HEK293 (cell line): ENCODE results near the gene EIF4EBP2.

Source experiments
- CTCF ChIA-PET: fragments of 350-600 bp; formaldehyde crosslinking; extraction: SDS; loops from one replicate; lab custom pipeline; 2021; ENCODE audit warnings: antibody characterized with exemption; lab: Yijun Ruan, JAX
- POLR2A ChIA-PET: fragments of 300-600 bp; formaldehyde crosslinking; extraction: SDS; loops from one replicate; lab custom pipeline; 2020; ENCODE audit warnings: antibody characterized with exemption, inconsistent platforms; lab: Yijun Ruan, JAX
- H3K27ac ChIP-seq: fragments of 200-500 bp; sonication (Bioruptor generic); 2 replicates; pipeline ENCODE4 v1.5.1; 2014; ENCODE audit warnings: low read depth, low read length, control low read depth, inconsistent platforms; ENCODE audit errors: extremely low read depth
- H3K36me3 ChIP-seq, 2 experiments: fragments of 200-500 bp in 1 of 2; sonication (Bioruptor generic) in 1 of 2; 1 replicate in 1 of 2; 2 replicates in 1 of 2; pipeline ENCODE4 v1.5.1; 2014 to 2017; ENCODE audit warnings: inconsistent platforms in 2 of 2, low read length in 2 of 2; ENCODE audit not compliant: control insufficient read depth in 2 of 2, insufficient read depth in 1 of 2
- H3K4me1 ChIP-seq: fragments of 200-500 bp; sonication (Bioruptor generic); 2 replicates; pipeline ENCODE4 v1.5.1; 2014; ENCODE audit warnings: mild to moderate bottlenecking, low read length, inconsistent platforms; ENCODE audit not compliant: control insufficient read depth, insufficient read depth
- H3K4me3 ChIP-seq: 2 replicates; pipeline ENCODE4 v1.5.1; 2011; ENCODE audit warnings: low read depth, mild to moderate bottlenecking, control low read depth, low read length, moderate library complexity
- H3K9me3 ChIP-seq: fragments of 200-500 bp; sonication (Bioruptor generic); 2 replicates; pipeline ENCODE4 v1.5.1; 2014; ENCODE audit warnings: low read depth, low read length, inconsistent platforms; ENCODE audit not compliant: control insufficient read depth, insufficient read depth
- EGR2 ChIP-seq: fragments of 450-650 bp; formaldehyde crosslinking; IDR thresholded peaks from 2 replicates; pipeline ENCODE4 v1.5.1; 2016; ENCODE audit warnings: low read depth, missing biosample characterization, missing genetic modification characterization
- GFI1B ChIP-seq: fragments of 450-650 bp; formaldehyde crosslinking; IDR thresholded peaks from 2 replicates; pipeline ENCODE4 v1.5.1; 2016; ENCODE audit warnings: missing biosample characterization, missing genetic modification characterization
- GLIS1 ChIP-seq: fragments of 450-650 bp; formaldehyde crosslinking; IDR thresholded peaks from 2 replicates; pipeline ENCODE4 v1.5.1; 2016; ENCODE audit warnings: missing biosample characterization, missing genetic modification characterization
- INSM2 ChIP-seq: fragments of 450-650 bp; formaldehyde crosslinking; IDR thresholded peaks from 2 replicates; pipeline ENCODE4 v1.5.1; 2016; ENCODE audit warnings: missing biosample characterization, missing genetic modification characterization
- PRDM10 ChIP-seq: fragments of 450-650 bp; formaldehyde crosslinking; IDR thresholded peaks from 2 replicates; pipeline ENCODE4 v1.5.1; 2016; ENCODE audit warnings: missing biosample characterization, missing genetic modification characterization
- PRDM2 ChIP-seq: fragments of 450-650 bp; formaldehyde crosslinking; IDR thresholded peaks from 2 replicates; pipeline ENCODE4 v1.5.1; 2016; ENCODE audit warnings: missing biosample characterization, missing genetic modification characterization, borderline replicate concordance
- SP2 ChIP-seq: fragments of 450-650 bp; formaldehyde crosslinking; IDR thresholded peaks from 2 replicates; pipeline ENCODE4 v1.5.1; 2016; ENCODE audit warnings: missing biosample characterization, missing genetic modification characterization
- YY2 ChIP-seq: fragments of 450-650 bp; formaldehyde crosslinking; IDR thresholded peaks from 2 replicates; pipeline ENCODE4 v1.5.1; 2016; ENCODE audit warnings: missing biosample characterization, missing genetic modification characterization
- ZBTB17 ChIP-seq: fragments of 450-650 bp; formaldehyde crosslinking; IDR thresholded peaks from 2 replicates; pipeline ENCODE4 v1.5.1; 2016; ENCODE audit warnings: missing biosample characterization, missing genetic modification characterization
- ZEB2 ChIP-seq: fragments of 450-650 bp; formaldehyde crosslinking; IDR thresholded peaks from 2 replicates; pipeline ENCODE4 v1.5.1; 2016; ENCODE audit warnings: missing biosample characterization, missing genetic modification characterization
- ZFHX2 ChIP-seq: fragments of 450-650 bp; formaldehyde crosslinking; conservative IDR thresholded peaks from 2 replicates; pipeline ENCODE4 v1.5.1; 2016; ENCODE audit warnings: missing biosample characterization, missing genetic modification characterization
- ZNF121 ChIP-seq: fragments of 450-650 bp; formaldehyde crosslinking; IDR thresholded peaks from 2 replicates; pipeline ENCODE4 v1.5.1; 2016; ENCODE audit warnings: missing biosample characterization, missing genetic modification characterization
- ZNF140 ChIP-seq: fragments of 450-650 bp; formaldehyde crosslinking; IDR thresholded peaks from 2 replicates; pipeline ENCODE4 v1.5.1; 2016; ENCODE audit warnings: missing biosample characterization, missing genetic modification characterization
- ZNF2 ChIP-seq: fragments of 450-650 bp; formaldehyde crosslinking; IDR thresholded peaks from 2 replicates; pipeline ENCODE4 v1.5.1; 2016; ENCODE audit warnings: missing biosample characterization, missing genetic modification characterization
- ZNF571 ChIP-seq: fragments of 450-650 bp; formaldehyde crosslinking; IDR thresholded peaks from 2 replicates; pipeline ENCODE4 v1.5.0; 2017; ENCODE audit warnings: missing biosample characterization, missing genetic modification characterization
- ZNF585B ChIP-seq: fragments of 450-650 bp; formaldehyde crosslinking; IDR thresholded peaks from 2 replicates; pipeline ENCODE4 v1.5.1; 2016; ENCODE audit warnings: missing biosample characterization, missing genetic modification characterization
- ZNF624 ChIP-seq: fragments of 450-650 bp; formaldehyde crosslinking; IDR thresholded peaks from 2 replicates; pipeline ENCODE4 v1.5.1; 2017; ENCODE audit warnings: missing biosample characterization, missing genetic modification characterization
- ZNF692 ChIP-seq: fragments of 450-650 bp; formaldehyde crosslinking; IDR thresholded peaks from 2 replicates; pipeline ENCODE4 v1.5.1; 2016; ENCODE audit warnings: missing biosample characterization, missing genetic modification characterization
- ZNF843 ChIP-seq: fragments of 450-650 bp; formaldehyde crosslinking; IDR thresholded peaks from 2 replicates; pipeline ENCODE4 v1.5.1; 2016; ENCODE audit warnings: missing biosample characterization, missing genetic modification characterization

EIF4EBP2 gene

GRCh38 chr10:70367195-70367796, 36.6 kb upstream of the EIF4EBP2 start (continued):
- TF ChIP-seq PRDM10 (tag by site-specific recombination): peak; percentile 91
- TF ChIP-seq ZEB2 (tag by site-specific recombination): no peak
- 0 out of 2 replicates have a peak, but pooled peaks have one; percentile 39 for TF ChIP-seq ZBTB17 (tag by site-specific recombination)
- peak; percentile 32; the same call in 1 of the 2 replicates for TF ChIP-seq GLIS1 (tag by site-specific recombination)
- no peak for TF ChIP-seq ZNF585B (tag by site-specific recombination)
- no peak for TF ChIP-seq GFI1B (tag by site-specific recombination)
- TF ChIP-seq, all 188 proteins: peak for 5

GRCh38 chr10:70368774-70369482, 35.0 kb upstream of the EIF4EBP2 start:
- TF ChIP-seq ZFHX2 (tag by site-specific recombination): peak; percentile 93
- peak; percentile 97 for TF ChIP-seq EGR2 (tag by site-specific recombination)
- no peak for TF ChIP-seq ZNF843 (tag by site-specific recombination)
- 0 out of 2 replicates have a peak, but pooled peaks have one; percentile 8 for TF ChIP-seq SP2 (tag by site-specific recombination)
- Histone ChIP-seq H3K9me3 (no peaks in the 10 kb centered on the region), H3K4me3 (no peak overlapping the region), H3K36me3 (no peaks in the 10 kb centered on the region; a peak in 1 of 3 replicates), H3K27ac (no peak overlapping the region), H3K4me1 (no peaks in the 10 kb centered on the region; the same call in 1 of the 2 replicates)
- ChIA-PET CTCF (interaction anchor here (8.4 kb wide), 1 partner anchor 148 kb away, joined by 177 read pairs; no protein-coding TSS in a partner anchor), POLR2A (interaction anchor here (1.6 kb wide), 1 partner anchor 223 kb away, joined by 7 read pairs; the partner anchor contains the start of gene TYSND1)

- Histone ChIP-seq H3K36me3 (no peaks in the 10 kb centered on the region; a peak in 1 of 3 replicates), H3K4me3 (no peak overlapping the region), H3K9me3 (no peaks in the 10 kb centered on the region), H3K4me1 (no peaks in the 10 kb centered on the region; the same call in 1 of the 2 replicates), H3K27ac (no peak overlapping the region)
- POLR2A ChIA-PET: no interaction called here
- CTCF ChIA-PET: no interaction called here
- TF ChIP-seq ZNF624 (tag by site-specific recombination) (no peak), INSM2 (tag by site-specific recombination) (no peak), ZNF692 (no peak), YY2 (tag by site-specific recombination) (no peak), PRDM2 (tag by site-specific recombination) (no peak), ZNF571 (tag by site-specific recombination) (no peak), ZNF140 (tag by site-specific recombination) (no peak), ZNF121 (tag by site-specific recombination) (no peak), ZNF2 (no peak)
These were observed 34.4 kb upstream of the EIF4EBP2 start for GRCh38 chr10:70369498-70370018.
